ENCODE results near the gene GDAP1L1.
"Not testable (repeated sequence)": the region's sequence is repeated elsewhere in the genome, so short reads cannot be mapped to it uniquely, and the experiment has no call there.

The GDAP1L1 gene

GRCh38 chr20:44219791-44220190, 27.3 kb upstream of the GDAP1L1 start:
- DNase-seq (ENCODE audit: low spot score), result no peak

GRCh38 chr20:44221368-44221954, 25.6 kb upstream of the GDAP1L1 start:
- no peak for DNase-seq (ENCODE audit: low spot score)

GRCh38 chr20:44222027-44222426, 25.1 kb upstream of the GDAP1L1 start:
- DNase-seq (ENCODE audit: low spot score), result no peak

GRCh38 chr20:44222633-44223368, 24.3 kb upstream of the GDAP1L1 start:
- no peak for DNase-seq (ENCODE audit: low spot score)

GRCh38 chr20:44223721-44224120, 23.4 kb upstream of the GDAP1L1 start:
- DNase-seq (ENCODE audit: low spot score), result no peak

- DNase-seq (ENCODE audit: low spot score), result no peak
Measured at GRCh38 chr20:44224637-44225036, 22.5 kb upstream of the GDAP1L1 start.

- no peak for DNase-seq (ENCODE audit: low spot score)
Measured at GRCh38 chr20:44228465-44229258, 18.4 kb upstream of the GDAP1L1 start.

- DNase-seq (ENCODE audit: low spot score), result no peak
Measured at GRCh38 chr20:44231193-44231592, 15.9 kb upstream of the GDAP1L1 start.

GRCh38 chr20:44231713-44232468, 15.2 kb upstream of the GDAP1L1 start:
- no peak for DNase-seq (ENCODE audit: low spot score)

- DNase-seq (ENCODE audit: low spot score), result not testable (repeated sequence)
Measured at GRCh38 chr20:44232469-44232856, 14.6 kb upstream of the GDAP1L1 start.

GRCh38 chr20:44233436-44234016, 13.6 kb upstream of the GDAP1L1 start:
- no peak for DNase-seq (ENCODE audit: low spot score)

- no peak for DNase-seq (ENCODE audit: low spot score)
Measured at GRCh38 chr20:44234566-44235317, 12.4 kb upstream of the GDAP1L1 start.

GRCh38 chr20:44235702-44236101, 11.4 kb upstream of the GDAP1L1 start:
- no peak for DNase-seq (ENCODE audit: low spot score)

GRCh38 chr20:44236840-44237239, 10.3 kb upstream of the GDAP1L1 start:
- DNase-seq (ENCODE audit: low spot score), result not testable (repeated sequence)

- no peak for DNase-seq (ENCODE audit: low spot score)
Measured at GRCh38 chr20:44241796-44242195, 5.3 kb upstream of the GDAP1L1 start.

GRCh38 chr20:44245977-44246376, 1.1 kb upstream of the GDAP1L1 start:
- no peak for DNase-seq (ENCODE audit: low spot score)

GRCh38 chr20:44247586-44248409, 690 bp downstream of the GDAP1L1 start:
- DNase-seq (ENCODE audit: low spot score), result no peak

- DNase-seq (ENCODE audit: low spot score), result no peak
Measured at GRCh38 chr20:44248410-44248759, 1.3 kb downstream of the GDAP1L1 start.

GRCh38 chr20:44251284-44251683, 4.2 kb downstream of the GDAP1L1 start:
- DNase-seq (ENCODE audit: low spot score), result no peak

GRCh38 chr20:44253528-44253927, 6.4 kb downstream of the GDAP1L1 start:
- no peak for DNase-seq (ENCODE audit: low spot score)

All from D341Med (cell line).